ENCODE data around the gene TTC33. TPM values are rescaled to one million over a fixed set of nuclear protein-coding genes. Genes with fewer than 3 reads are reported as not detected.
"Not testable (repeated sequence)": the region's sequence is repeated elsewhere in the genome, so short reads cannot be mapped to it uniquely, and the experiment has no call there.

The TTC33 gene
- total RNA-seq, 1 donor from 2014 or later, result 16.2 TPM

GRCh38 chr5:40665635-40666298 lies 90.0 kb downstream of the TTC33 start:
- intact Hi-C loops (cut with micrococcal nuclease), result no loop called here

- intact Hi-C loops (cut with micrococcal nuclease), result no loop called here
Observed at GRCh38 chr5:40660751-40661150, 95.0 kb downstream of the TTC33 start.

- intact Hi-C loops (cut with micrococcal nuclease), result no loop called here
Observed at GRCh38 chr5:40656766-40657165, 99.0 kb downstream of the TTC33 start.

- intact Hi-C loops (cut with micrococcal nuclease), result not testable (repeated sequence)
Observed at GRCh38 chr5:40656091-40656490, 99.7 kb downstream of the TTC33 start.

GRCh38 chr5:40655138-40655537 lies 100.6 kb downstream of the TTC33 start:
- intact Hi-C loops (cut with micrococcal nuclease), result loop anchor here (2.0 kb wide), 1 partner anchor 76 kb away; no protein-coding TSS in a partner anchor

- intact Hi-C loops (cut with micrococcal nuclease), result loop anchor here (1.0 to 5.0 kb wide), 3 partner anchors 25 to 76 kb away; partner anchors contain the start of gene PTGER4
Observed at GRCh38 chr5:40654377-40654991, 101.3 kb downstream of the TTC33 start.

- intact Hi-C loops (cut with micrococcal nuclease), result loop anchor here (1.0 to 5.0 kb wide), 3 partner anchors 26 to 75 kb away; partner anchors contain the start of gene PTGER4
Observed at GRCh38 chr5:40653221-40654022, 102.3 kb downstream of the TTC33 start.

GRCh38 chr5:40652441-40653220 lies 103.1 kb downstream of the TTC33 start:
- intact Hi-C loops (cut with micrococcal nuclease), result loop anchor here (5.0 kb wide), 1 partner anchor 60 kb away; no protein-coding TSS in a partner anchor

GRCh38 chr5:40651201-40651600 lies 104.6 kb downstream of the TTC33 start:
- intact Hi-C loops (cut with micrococcal nuclease), result loop anchor here (5.0 kb wide), 1 partner anchor 59 kb away; no protein-coding TSS in a partner anchor

GRCh38 chr5:40649463-40650030 lies 106.2 kb downstream of the TTC33 start:
- intact Hi-C loops (cut with micrococcal nuclease), result loop anchor here (5.0 kb wide), 1 partner anchor 57 kb away; no protein-coding TSS in a partner anchor

- intact Hi-C loops (cut with micrococcal nuclease), result no loop called here
Observed at GRCh38 chr5:40648150-40648549, 107.6 kb downstream of the TTC33 start.

GRCh38 chr5:40646266-40646665 lies 109.5 kb downstream of the TTC33 start:
- intact Hi-C loops (cut with micrococcal nuclease), result no loop called here

GRCh38 chr5:40639531-40639930 lies 116.2 kb downstream of the TTC33 start:
- intact Hi-C loops (cut with micrococcal nuclease), result not testable (repeated sequence)

GRCh38 chr5:40634593-40634992 lies 121.2 kb downstream of the TTC33 start:
- intact Hi-C loops (cut with micrococcal nuclease), result no loop called here

- intact Hi-C loops (cut with micrococcal nuclease), result no loop called here
Observed at GRCh38 chr5:40634154-40634553, 121.6 kb downstream of the TTC33 start.

GRCh38 chr5:40631236-40631635 lies 124.5 kb downstream of the TTC33 start:
- intact Hi-C loops (cut with micrococcal nuclease), result no loop called here

GRCh38 chr5:40630126-40630525 lies 125.6 kb downstream of the TTC33 start:
- intact Hi-C loops (cut with micrococcal nuclease), result no loop called here

- intact Hi-C loops (cut with micrococcal nuclease), result no loop called here
Observed at GRCh38 chr5:40628407-40628806, 127.4 kb downstream of the TTC33 start.

GRCh38 chr5:40627706-40628105 lies 128.1 kb downstream of the TTC33 start:
- intact Hi-C loops (cut with micrococcal nuclease), result no loop called here

GRCh38 chr5:40626801-40627200 lies 129.0 kb downstream of the TTC33 start:
- intact Hi-C loops (cut with micrococcal nuclease), result no loop called here

Measured in T-helper 2 cell treated with Interferon-gamma antibody and Interleukin-4, amounts not matched to agents 100 ng/mL and 5 ng/mL, for 36 hours (primary cell).